ENCODE data around the gene ZNF365. TPM values are rescaled to one million over a fixed set of nuclear protein-coding genes. Genes with fewer than 3 reads are reported as not detected.

ZNF365 gene
- polyA plus RNA-seq, 1 donor from 2014 or later: 1.9 TPM

DNA sequence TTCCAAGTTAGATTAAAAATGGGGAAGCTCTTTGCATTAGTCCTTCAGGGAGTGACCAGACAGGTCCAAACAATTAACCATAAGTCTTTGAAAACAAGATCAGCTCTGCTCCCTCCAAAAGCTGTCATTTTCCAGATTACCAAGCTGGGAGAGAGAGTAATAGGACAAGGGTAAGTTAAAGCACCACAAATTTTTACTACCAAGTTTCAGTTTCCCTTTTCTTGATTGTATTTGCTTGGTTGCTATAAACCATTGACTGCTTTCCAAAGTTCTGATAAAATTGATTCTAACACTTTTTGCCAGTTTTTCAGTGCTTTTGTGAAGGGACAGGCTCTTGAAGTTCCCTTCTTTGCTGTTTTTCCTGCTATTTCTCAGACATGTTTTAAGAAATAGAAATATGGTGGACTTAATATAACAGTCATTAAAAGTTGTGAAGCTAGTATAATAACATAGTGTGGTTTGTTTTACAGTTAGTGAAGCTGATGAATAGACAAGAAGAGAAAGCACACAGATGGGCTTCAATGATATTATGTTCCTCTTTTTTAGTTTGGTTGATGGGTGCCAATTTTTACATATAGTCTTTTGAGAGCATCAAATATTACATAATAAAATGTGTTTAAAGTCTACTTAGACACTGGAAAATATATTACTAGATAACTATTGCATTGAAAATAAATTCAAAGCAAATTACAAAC lies 40.0 kb upstream of the ZNF365 start:
- no peak overlapping the region for H3K4me2 ChIP-seq (ENCODE audit: low read length)
- no peak overlapping the region for H3K27ac ChIP-seq (ENCODE audit: low read length)
- no peaks in the 10 kb centered on the region for H3K36me3 ChIP-seq (ENCODE audit: insufficient read depth, low read length)
- H3K79me2 ChIP-seq (replicated peaks; ENCODE audit: insufficient read depth, low read length): no peaks in the 10 kb centered on the region
- no peaks in the 10 kb centered on the region for H3K27me3 ChIP-seq (ENCODE audit: insufficient read depth, low read depth, low read length)
- no peak overlapping the region for H2AFZ ChIP-seq (ENCODE audit: low read depth, low read length)
- no peak overlapping the region for H3K4me3 ChIP-seq (ENCODE audit: low read length)
- H3K9me2 ChIP-seq (ENCODE audit: insufficient read depth, low read length): no peaks in the 10 kb centered on the region
- H4K20me1 ChIP-seq (ENCODE audit: insufficient read depth): no peaks in the 10 kb centered on the region
- H3F3A ChIP-seq (ENCODE audit: insufficient read depth, low read length, poor library complexity, severe bottlenecking): no peaks in the 10 kb centered on the region
- TF ChIP-seq EZH2 (IDR thresholded peaks at IDR 0.05; ENCODE audit: borderline replicate concordance, insufficient read depth, low read length, poor library complexity, severe bottlenecking) (no peak), TAF1 (IDR thresholded peaks at IDR 0.05; ENCODE audit: low read depth) (no peak), EP300 (conservative IDR thresholded peaks at IDR 0.05; ENCODE audit: poor library complexity, severe bottlenecking) (no peak), POLR2AphosphoS5 (IDR thresholded peaks at IDR 0.05) (no peak), MXI1 (conservative IDR thresholded peaks at IDR 0.05; ENCODE audit: poor library complexity, severe bottlenecking) (no peak)
- TF ChIP-seq, protein P1, sequence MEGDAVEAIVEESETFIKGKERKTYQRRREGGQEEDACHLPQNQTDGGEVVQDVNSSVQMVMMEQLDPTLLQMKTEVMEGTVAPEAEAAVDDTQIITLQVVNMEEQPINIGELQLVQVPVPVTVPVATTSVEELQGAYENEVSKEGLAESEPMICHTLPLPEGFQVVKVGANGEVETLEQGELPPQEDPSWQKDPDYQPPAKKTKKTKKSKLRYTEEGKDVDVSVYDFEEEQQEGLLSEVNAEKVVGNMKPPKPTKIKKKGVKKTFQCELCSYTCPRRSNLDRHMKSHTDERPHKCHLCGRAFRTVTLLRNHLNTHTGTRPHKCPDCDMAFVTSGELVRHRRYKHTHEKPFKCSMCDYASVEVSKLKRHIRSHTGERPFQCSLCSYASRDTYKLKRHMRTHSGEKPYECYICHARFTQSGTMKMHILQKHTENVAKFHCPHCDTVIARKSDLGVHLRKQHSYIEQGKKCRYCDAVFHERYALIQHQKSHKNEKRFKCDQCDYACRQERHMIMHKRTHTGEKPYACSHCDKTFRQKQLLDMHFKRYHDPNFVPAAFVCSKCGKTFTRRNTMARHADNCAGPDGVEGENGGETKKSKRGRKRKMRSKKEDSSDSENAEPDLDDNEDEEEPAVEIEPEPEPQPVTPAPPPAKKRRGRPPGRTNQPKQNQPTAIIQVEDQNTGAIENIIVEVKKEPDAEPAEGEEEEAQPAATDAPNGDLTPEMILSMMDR (IDR thresholded peaks at IDR 0.05; ENCODE audit: poor library complexity, severe bottlenecking): no peak
- no peaks in the 10 kb centered on the region for H3K9me3 ChIP-seq (ENCODE audit: low read length)
- H3K9ac ChIP-seq (ENCODE audit: low read length): no peak overlapping the region

DNA sequence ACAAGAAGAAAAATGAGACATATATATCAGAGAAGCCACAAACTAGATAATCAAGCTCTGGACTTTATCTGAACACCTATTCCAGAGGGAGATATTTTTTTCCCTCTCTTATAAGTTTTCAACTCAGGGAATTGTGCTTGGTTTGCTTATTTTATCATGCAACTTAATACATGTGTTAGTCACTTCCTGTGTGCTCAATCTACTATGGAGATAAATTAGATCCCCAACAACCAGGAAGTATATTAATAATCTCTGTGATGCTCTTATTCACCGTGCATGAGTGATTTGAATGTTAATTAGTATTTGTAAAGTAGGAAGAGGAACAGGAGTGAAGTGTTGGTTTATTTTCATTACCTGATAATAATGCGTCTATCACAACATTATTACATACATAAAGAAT lies 38.8 kb upstream of the ZNF365 start:
- H3K27ac ChIP-seq (ENCODE audit: low read length): no peak overlapping the region
- no peaks in the 10 kb centered on the region for H3F3A ChIP-seq (ENCODE audit: insufficient read depth, low read length, poor library complexity, severe bottlenecking)

More for the DNA sequence above, 38.8 kb upstream of the ZNF365 start:
- no peak for TF ChIP-seq MXI1 (conservative IDR thresholded peaks at IDR 0.05; ENCODE audit: poor library complexity, severe bottlenecking)
- TF ChIP-seq REST (IDR thresholded peaks at IDR 0.05; ENCODE audit: borderline replicate concordance): no peak
- no peak for TF ChIP-seq SMC3 (conservative IDR thresholded peaks at IDR 0.05; ENCODE audit: poor library complexity)
- TF ChIP-seq POLR2AphosphoS5 (IDR thresholded peaks at IDR 0.05): no peak
- TF ChIP-seq EZH2 (IDR thresholded peaks at IDR 0.05; ENCODE audit: borderline replicate concordance, insufficient read depth, low read length, poor library complexity, severe bottlenecking): no peak
- TF ChIP-seq TAF1 (IDR thresholded peaks at IDR 0.05; ENCODE audit: low read depth): no peak
- TF ChIP-seq, protein P1 (IDR thresholded peaks at IDR 0.05; ENCODE audit: poor library complexity, severe bottlenecking): no peak
- TF ChIP-seq RAD21 (conservative IDR thresholded peaks at IDR 0.05): no peak
- TF ChIP-seq EP300 (conservative IDR thresholded peaks at IDR 0.05; ENCODE audit: poor library complexity, severe bottlenecking): no peak
- no peaks in the 10 kb centered on the region for H4K20me1 ChIP-seq (ENCODE audit: insufficient read depth)
- H3K9me2 ChIP-seq (ENCODE audit: insufficient read depth, low read length): no peaks in the 10 kb centered on the region
- no peaks in the 10 kb centered on the region for H3K36me3 ChIP-seq (ENCODE audit: insufficient read depth, low read length)
- no peaks in the 10 kb centered on the region for H3K27me3 ChIP-seq (ENCODE audit: insufficient read depth, low read depth, low read length)
- H3K79me2 ChIP-seq (replicated peaks; ENCODE audit: insufficient read depth, low read length): no peaks in the 10 kb centered on the region
- no peak overlapping the region for H2AFZ ChIP-seq (ENCODE audit: low read depth, low read length)
- no peak overlapping the region for H3K4me2 ChIP-seq (ENCODE audit: low read length)
- H3K9ac ChIP-seq (ENCODE audit: low read length): no peak overlapping the region
- H3K4me3 ChIP-seq (ENCODE audit: low read length): no peak overlapping the region
- no peaks in the 10 kb centered on the region for H3K9me3 ChIP-seq (ENCODE audit: low read length)
